ENCODE measurements around the gene CABP1.
A peak's percentile ranks its signal among the peaks of the same experiment; 100 is the strongest.

CABP1 gene

DNA sequence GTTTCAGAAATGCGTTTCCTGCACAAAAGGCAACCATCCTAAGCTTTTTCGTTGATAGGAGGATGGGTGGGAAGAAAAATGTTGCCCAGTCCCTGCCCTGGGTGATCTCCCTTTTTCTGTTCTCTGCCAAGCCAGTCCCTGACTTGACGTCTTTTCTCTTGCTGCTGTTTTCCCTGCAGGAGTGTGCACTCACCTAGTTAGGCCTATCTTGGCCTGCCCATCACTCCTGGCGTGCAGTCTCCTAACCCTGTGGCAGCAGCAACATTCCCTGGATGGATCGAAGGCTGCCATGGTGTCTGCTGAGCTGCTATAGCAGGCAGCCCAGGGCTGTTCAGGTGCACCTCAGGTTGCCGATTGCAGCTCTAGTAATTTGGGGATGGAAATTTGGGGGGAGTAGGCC, 71.0 kb downstream of the CABP1 start:
- H3K27ac ChIP-seq (ENCODE audit: low read length): peak overlapping the region; percentile 41
- H3K9me3 ChIP-seq (ENCODE audit: control insufficient read depth in 2 of 2, low read length in 2 of 2): no peaks in the 10 kb centered on the region
- no peaks in the 10 kb centered on the region for H3K27me3 ChIP-seq (ENCODE audit: control insufficient read depth in 1 of 2, insufficient read depth in 2 of 2, low read length in 2 of 2)
- H3K4me3 ChIP-seq (ENCODE audit: low read length in 2 of 2): peak overlapping the region; percentile 59 to 81
- peaks cover 19% of the 10 kb centered on the region for H3K4me1 ChIP-seq (ENCODE audit: control insufficient read depth, insufficient read depth, low read length)
- peaks cover 8 to 16% of the 10 kb centered on the region in 2 donors for H3K36me3 ChIP-seq (ENCODE audit: control insufficient read depth in 2 of 2, insufficient read depth in 2 of 2, low read length in 2 of 2)
- H3K9ac ChIP-seq (ENCODE audit: low read length in 2 of 2): peak overlapping the region; percentile 55 to 70

DNA sequence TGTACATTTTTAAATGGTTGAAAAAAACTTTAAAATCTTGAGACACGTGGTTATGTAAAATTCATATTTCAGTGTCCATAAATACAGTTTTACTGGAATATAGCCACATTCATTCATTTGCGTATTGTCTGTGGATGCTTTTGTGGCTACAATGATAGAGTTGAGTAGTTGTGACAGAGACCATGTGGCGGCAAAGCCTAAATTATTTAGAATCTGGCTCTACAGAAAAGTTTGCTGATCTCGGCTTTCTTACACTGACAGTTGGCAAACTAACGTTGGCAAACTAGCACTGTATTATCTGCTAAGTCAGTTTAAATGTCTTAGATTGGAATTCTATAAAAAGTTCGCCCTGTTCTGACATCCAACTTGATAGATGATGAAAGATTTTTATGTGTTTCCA, 72.2 kb downstream of the CABP1 start:
- Histone ChIP-seq H3K4me1 (ENCODE audit: control insufficient read depth, insufficient read depth, low read length) (peaks cover 19% of the 10 kb centered on the region), H3K27ac (ENCODE audit: low read length) (no peak overlapping the region), H3K9me3 (ENCODE audit: control insufficient read depth in 2 of 2, low read length in 2 of 2) (no peaks in the 10 kb centered on the region), H3K4me3 (ENCODE audit: low read length in 2 of 2) (no peak overlapping the region), H3K27me3 (ENCODE audit: control insufficient read depth in 1 of 2, insufficient read depth in 2 of 2, low read length in 2 of 2) (no peaks in the 10 kb centered on the region), H3K9ac (ENCODE audit: low read length in 2 of 2) (no peak overlapping the region), H3K36me3 (ENCODE audit: control insufficient read depth in 2 of 2, insufficient read depth in 2 of 2, low read length in 2 of 2) (peaks cover 15 to 23% of the 10 kb centered on the region in 2 donors)

DNA sequence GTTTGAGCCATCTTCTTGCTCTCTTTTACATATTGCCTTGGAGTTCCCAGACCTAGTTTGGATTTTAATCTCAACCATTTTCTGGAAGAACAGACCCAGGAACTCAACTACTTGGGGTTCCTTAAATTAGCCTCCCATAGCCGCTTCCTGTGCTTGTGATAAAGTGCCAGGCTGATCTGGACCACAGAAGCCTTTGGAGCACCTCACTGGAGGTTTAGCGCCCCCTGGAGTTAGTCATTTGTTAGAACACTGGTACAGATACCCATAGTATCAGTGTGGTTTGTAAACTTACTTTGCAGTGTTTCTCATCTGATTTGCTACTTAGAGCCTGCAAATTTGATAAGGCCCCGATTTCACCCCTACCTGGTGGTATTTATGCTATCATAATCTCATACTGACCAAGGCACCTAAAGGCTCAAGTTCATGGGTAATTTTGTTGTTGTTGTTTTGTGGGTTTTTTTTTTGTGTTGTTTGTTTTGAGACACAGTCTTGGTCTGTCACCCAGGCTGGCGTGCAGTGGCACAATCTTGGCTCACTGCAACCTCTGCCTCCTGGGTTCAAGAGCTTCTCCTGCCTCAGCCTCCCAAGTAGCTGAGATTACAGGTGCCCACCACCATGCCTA, 73.5 kb downstream of the CABP1 start:
- Histone ChIP-seq H3K4me3 (ENCODE audit: low read length in 2 of 2) (no peak overlapping the region), H3K27ac (ENCODE audit: low read length) (no peak overlapping the region), H3K27me3 (ENCODE audit: control insufficient read depth in 1 of 2, insufficient read depth in 2 of 2, low read length in 2 of 2) (no peaks in the 10 kb centered on the region), H3K9me3 (ENCODE audit: control insufficient read depth in 2 of 2, low read length in 2 of 2) (no peaks in the 10 kb centered on the region), H3K4me1 (ENCODE audit: control insufficient read depth, insufficient read depth, low read length) (peaks cover 19% of the 10 kb centered on the region), H3K36me3 (ENCODE audit: control insufficient read depth in 2 of 2, insufficient read depth in 2 of 2, low read length in 2 of 2) (peaks cover 25 to 33% of the 10 kb centered on the region in 2 donors), H3K9ac (ENCODE audit: low read length in 2 of 2) (no peak overlapping the region)
